ENCODE results near the gene HTR2A.

DNA sequence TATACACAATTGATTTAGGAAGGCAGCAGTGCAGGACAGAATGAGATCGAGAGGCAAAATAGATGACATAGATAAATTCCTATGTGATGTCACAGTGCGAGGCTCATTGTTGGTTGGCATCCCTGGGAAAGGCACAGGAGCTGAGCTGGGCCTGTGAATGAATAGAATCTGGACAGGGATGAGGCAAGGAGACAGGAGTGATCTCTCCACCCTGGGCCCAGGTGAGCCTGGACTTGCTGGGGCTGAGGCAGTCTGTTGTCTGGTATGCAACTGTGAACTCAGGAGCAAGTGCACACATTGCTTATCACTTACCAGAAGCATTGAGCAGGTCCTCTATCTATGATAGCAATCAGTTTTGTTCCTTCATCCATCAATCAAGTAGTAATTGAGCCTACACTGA, 51.7 kb downstream of the HTR2A start:
- no peak for TF ChIP-seq EZH2 (IDR thresholded peaks at IDR 0.05; ENCODE audit: insufficient read depth, low read length)
- TF ChIP-seq, protein P1, sequence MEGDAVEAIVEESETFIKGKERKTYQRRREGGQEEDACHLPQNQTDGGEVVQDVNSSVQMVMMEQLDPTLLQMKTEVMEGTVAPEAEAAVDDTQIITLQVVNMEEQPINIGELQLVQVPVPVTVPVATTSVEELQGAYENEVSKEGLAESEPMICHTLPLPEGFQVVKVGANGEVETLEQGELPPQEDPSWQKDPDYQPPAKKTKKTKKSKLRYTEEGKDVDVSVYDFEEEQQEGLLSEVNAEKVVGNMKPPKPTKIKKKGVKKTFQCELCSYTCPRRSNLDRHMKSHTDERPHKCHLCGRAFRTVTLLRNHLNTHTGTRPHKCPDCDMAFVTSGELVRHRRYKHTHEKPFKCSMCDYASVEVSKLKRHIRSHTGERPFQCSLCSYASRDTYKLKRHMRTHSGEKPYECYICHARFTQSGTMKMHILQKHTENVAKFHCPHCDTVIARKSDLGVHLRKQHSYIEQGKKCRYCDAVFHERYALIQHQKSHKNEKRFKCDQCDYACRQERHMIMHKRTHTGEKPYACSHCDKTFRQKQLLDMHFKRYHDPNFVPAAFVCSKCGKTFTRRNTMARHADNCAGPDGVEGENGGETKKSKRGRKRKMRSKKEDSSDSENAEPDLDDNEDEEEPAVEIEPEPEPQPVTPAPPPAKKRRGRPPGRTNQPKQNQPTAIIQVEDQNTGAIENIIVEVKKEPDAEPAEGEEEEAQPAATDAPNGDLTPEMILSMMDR (IDR thresholded peaks at IDR 0.05; ENCODE audit: insufficient read depth, low read depth, low read length), result no peak
